Transverse colon (tissue), 3 donors: Measurements from ENCODE around the gene NUCB1.

Experiments used
- POLR2A ChIP-seq: fragments of 450-650 bp; IDR thresholded peaks from one replicate; pipeline ENCODE4 v1.6.1; 2016; ENCODE audit warnings: antibody characterized with exemption, mild to moderate bottlenecking, moderate library complexity
- TF ChIP-seq, protein P1 (sequence below), 5 experiments: fragments of 200-600 bp in 3 of 5; fragments of 450-650 bp in 2 of 5; sonication (generic) in 3 of 5; IDR thresholded peaks; 1 replicate in 2 of 5; 2 replicates in 3 of 5; pipeline ENCODE4 v1.5.1; 2016 to 2017; ENCODE audit warnings: antibody characterized with exemption in 5 of 5, inconsistent platforms in 3 of 5, mild to moderate bottlenecking in 2 of 5, moderate library complexity in 1 of 5

DNA sequence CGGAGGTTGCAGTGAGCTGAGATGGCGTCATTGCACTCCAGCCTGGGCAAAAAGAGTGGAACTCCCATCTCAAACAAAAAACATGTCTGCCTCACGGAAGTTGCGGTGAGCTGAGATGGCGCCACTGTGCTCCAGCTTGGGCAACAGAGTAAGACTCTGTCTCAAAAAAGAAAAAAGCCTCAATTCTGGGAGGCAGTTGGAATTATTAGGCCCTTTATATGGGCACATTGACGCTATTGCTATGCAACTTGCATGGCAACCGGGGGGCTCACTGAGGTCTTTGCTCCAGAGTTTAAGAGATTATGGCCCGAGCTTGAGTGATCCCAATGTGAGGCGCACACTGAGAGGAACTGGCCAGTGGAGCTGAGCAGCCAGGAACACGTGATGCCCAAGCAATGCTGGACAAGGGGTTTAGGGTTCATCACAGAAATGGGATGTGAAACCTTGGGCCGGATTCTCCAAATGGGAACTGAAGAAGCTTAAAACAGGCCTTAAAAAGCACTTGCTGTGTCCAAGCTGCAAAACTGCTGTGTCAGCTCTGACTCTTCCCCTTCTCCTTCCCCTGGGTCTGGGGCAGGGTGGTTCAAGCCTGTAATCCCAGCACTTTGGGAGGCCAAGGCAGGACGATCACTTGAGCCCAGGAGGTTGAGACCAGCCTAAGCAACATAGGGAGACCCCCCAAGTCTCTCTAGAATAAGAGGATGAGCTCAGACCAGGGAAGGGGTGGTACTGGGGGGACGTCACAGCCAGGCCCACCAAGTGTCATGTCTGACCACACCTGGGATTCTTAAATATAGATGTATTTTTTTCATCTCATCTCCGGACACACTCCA lies 67.5 kb downstream of the NUCB1 start:
- TF ChIP-seq POLR2A, result no peak
- TF ChIP-seq, protein P1, sequence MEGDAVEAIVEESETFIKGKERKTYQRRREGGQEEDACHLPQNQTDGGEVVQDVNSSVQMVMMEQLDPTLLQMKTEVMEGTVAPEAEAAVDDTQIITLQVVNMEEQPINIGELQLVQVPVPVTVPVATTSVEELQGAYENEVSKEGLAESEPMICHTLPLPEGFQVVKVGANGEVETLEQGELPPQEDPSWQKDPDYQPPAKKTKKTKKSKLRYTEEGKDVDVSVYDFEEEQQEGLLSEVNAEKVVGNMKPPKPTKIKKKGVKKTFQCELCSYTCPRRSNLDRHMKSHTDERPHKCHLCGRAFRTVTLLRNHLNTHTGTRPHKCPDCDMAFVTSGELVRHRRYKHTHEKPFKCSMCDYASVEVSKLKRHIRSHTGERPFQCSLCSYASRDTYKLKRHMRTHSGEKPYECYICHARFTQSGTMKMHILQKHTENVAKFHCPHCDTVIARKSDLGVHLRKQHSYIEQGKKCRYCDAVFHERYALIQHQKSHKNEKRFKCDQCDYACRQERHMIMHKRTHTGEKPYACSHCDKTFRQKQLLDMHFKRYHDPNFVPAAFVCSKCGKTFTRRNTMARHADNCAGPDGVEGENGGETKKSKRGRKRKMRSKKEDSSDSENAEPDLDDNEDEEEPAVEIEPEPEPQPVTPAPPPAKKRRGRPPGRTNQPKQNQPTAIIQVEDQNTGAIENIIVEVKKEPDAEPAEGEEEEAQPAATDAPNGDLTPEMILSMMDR (IDR thresholded peaks at IDR 0.05), result no peak
